Measurements from ENCODE around the gene MRPS12. TPM values are rescaled to one million over a fixed set of nuclear protein-coding genes. Genes with fewer than 3 reads are reported as not detected.

MRPS12 gene
- total and polyA plus RNA-seq, 9 of the 15 experiments (the other 6 are each of a cell fraction or from before 2014, with no cell fraction given), result 8.1 to 174 (median 52.0) TPM

DNA sequence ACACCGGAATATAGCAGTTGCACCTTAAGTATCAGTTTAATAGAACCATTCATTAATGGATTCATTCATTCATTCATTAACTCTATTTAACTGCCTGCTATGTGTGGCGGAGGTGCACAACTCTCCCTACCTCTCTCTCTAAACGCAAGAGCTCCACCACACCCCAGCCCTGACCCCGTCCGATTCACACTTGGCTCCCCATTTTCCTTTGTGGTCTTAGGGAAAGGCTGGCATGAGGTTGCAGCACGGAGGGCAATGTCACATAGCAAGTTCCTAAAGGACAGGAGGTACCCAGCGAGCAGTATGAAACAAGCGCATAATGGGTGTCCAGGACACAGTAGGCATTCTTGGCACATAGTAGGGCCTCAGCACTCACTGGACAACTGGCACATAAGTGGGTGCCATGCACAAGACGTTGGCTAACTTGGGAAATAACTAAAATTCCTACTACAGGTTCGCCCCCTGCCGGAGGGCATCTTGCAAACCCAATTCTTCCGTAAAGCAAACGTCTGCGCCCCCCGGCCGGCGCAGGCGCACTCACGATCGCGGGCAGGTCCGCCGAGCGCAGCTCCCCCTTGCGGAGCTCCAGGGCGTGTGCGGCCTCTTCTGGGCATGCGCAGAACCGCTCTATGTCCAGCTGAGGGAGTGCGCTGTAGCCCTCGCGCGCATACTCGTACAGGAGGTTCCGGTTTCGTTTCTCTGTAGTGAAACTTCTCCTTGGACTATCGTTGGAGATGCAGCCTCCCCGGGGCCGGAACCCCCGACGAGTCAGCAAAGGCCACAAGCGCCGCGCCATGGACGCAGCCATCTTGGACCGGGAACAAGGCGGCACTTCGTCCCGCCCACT is 592 bp upstream of the MRPS12 start, which contains the start of gene SARS2 (continued):
- TF ChIP-seq ZZZ3 (IDR thresholded peaks at IDR 0.05), result 0 out of 2 replicates have a peak, but pooled peaks have one; percentile 25
- no peak; a peak in 1 of 4 replicates for TF ChIP-seq ARNT (IDR thresholded peaks at IDR 0.05)
- TF ChIP-seq ZBTB7A (IDR thresholded peaks at IDR 0.05; ENCODE audit: borderline replicate concordance, control insufficient read depth, low read depth, low read length), result peak; percentile 68; the same call in 1 of the 2 replicates
- TF ChIP-seq SMC3 (conservative IDR thresholded peaks at IDR 0.05; ENCODE audit: insufficient read depth, low read depth, low read length), result peak; percentile 80
- no peak for TF ChIP-seq BRCA1 (IDR thresholded peaks at IDR 0.05)
- no peak for TF ChIP-seq BRCA1 (CRISPR knock-in tag; IDR thresholded peaks at IDR 0.05)
- TF ChIP-seq TCF7L2 (IDR thresholded peaks at IDR 0.05; ENCODE audit: low read depth, low read length), result peak; percentile 81
- TF ChIP-seq ZNF24 (IDR thresholded peaks at IDR 0.05), result peak; percentile 94
- TF ChIP-seq MTF1 (CRISPR knock-in tag; IDR thresholded peaks at IDR 0.05; ENCODE audit: borderline replicate concordance), result no peak
- TF ChIP-seq, protein P1, sequence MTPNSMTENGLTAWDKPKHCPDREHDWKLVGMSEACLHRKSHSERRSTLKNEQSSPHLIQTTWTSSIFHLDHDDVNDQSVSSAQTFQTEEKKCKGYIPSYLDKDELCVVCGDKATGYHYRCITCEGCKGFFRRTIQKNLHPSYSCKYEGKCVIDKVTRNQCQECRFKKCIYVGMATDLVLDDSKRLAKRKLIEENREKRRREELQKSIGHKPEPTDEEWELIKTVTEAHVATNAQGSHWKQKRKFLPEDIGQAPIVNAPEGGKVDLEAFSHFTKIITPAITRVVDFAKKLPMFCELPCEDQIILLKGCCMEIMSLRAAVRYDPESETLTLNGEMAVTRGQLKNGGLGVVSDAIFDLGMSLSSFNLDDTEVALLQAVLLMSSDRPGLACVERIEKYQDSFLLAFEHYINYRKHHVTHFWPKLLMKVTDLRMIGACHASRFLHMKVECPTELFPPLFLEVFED (CRISPR knock-in tag; conservative IDR thresholded peaks at IDR 0.05), result no peak
- TF ChIP-seq ZNF354B (CRISPR knock-in tag; IDR thresholded peaks at IDR 0.05), result 0 out of 2 replicates have a peak, but pooled peaks have one; percentile 42
- TF ChIP-seq MCM7 (IDR thresholded peaks at IDR 0.05), result no peak
- peak; percentile 94 for TF ChIP-seq C11orf30 (IDR thresholded peaks at IDR 0.05; ENCODE audit: low read depth)
- TF ChIP-seq SMARCA5 (IDR thresholded peaks at IDR 0.05), result no peak
- peak; percentile 94 for TF ChIP-seq PHF8 (IDR thresholded peaks at IDR 0.05; ENCODE audit: borderline replicate concordance, low read length)
- TF ChIP-seq ZNF431 (CRISPR knock-in tag; IDR thresholded peaks at IDR 0.05), result no peak
- TF ChIP-seq, protein P2, sequence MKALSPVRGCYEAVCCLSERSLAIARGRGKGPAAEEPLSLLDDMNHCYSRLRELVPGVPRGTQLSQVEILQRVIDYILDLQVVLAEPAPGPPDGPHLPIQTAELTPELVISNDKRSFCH (CRISPR knock-in tag; IDR thresholded peaks at IDR 0.05), result no peak
- TF ChIP-seq, protein P2 (tag; IDR thresholded peaks at IDR 0.05), result 0 out of 2 replicates have a peak, but pooled peaks have one; percentile 52
- TF ChIP-seq YY1 (IDR thresholded peaks at IDR 0.05; ENCODE audit: borderline replicate concordance in 1 of 3, control insufficient read depth in 1 of 3, extremely low read depth in 1 of 3, insufficient read depth in 3 of 3, insufficient read length in 1 of 3, insufficient replicate concordance in 2 of 3, low read depth in 1 of 3, low read length in 2 of 3), result peak; percentile 97 to 99 (median 97)
- TF ChIP-seq, protein P3, sequence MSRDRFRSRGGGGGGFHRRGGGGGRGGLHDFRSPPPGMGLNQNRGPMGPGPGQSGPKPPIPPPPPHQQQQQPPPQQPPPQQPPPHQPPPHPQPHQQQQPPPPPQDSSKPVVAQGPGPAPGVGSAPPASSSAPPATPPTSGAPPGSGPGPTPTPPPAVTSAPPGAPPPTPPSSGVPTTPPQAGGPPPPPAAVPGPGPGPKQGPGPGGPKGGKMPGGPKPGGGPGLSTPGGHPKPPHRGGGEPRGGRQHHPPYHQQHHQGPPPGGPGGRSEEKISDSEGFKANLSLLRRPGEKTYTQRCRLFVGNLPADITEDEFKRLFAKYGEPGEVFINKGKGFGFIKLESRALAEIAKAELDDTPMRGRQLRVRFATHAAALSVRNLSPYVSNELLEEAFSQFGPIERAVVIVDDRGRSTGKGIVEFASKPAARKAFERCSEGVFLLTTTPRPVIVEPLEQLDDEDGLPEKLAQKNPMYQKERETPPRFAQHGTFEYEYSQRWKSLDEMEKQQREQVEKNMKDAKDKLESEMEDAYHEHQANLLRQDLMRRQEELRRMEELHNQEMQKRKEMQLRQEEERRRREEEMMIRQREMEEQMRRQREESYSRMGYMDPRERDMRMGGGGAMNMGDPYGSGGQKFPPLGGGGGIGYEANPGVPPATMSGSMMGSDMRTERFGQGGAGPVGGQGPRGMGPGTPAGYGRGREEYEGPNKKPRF (IDR thresholded peaks at IDR 0.05; ENCODE audit: low read depth, low read length), result no peak
- TF ChIP-seq MYNN (IDR thresholded peaks at IDR 0.05), result peak; percentile 90
- no peak for TF ChIP-seq MYNN (CRISPR knock-in tag; IDR thresholded peaks at IDR 0.05)
- no peak for TF ChIP-seq STAT5B (CRISPR knock-in tag; IDR thresholded peaks at IDR 0.05)
- peak; percentile 81 for TF ChIP-seq ZFX (CRISPR knock-in tag; IDR thresholded peaks at IDR 0.05)
- TF ChIP-seq, protein P4, sequence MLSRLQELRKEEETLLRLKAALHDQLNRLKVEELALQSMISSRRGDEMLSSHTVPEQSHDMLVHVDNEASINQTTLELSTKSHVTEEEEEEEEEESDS (CRISPR knock-in tag; IDR thresholded peaks at IDR 0.05), result no peak
